Aorta (tissue), 5 donors: ENCODE measurements around the gene IGLL5. TPM values are rescaled to one million over a fixed set of nuclear protein-coding genes. Genes with fewer than 3 reads are reported as not detected.

ENCODE experiments used
- ATAC-seq: fragments of 200-7000 bp; cut with Tn5 transposase; one replicate; pipeline ENCODE4 v1.9.1; 2022; ENCODE audit warnings: moderate library complexity; ENCODE audit not compliant: low FRiP score
- DNase-seq, 2 donors: peaks; one replicate each; pipeline ENCODE4 v3.0.0-alpha.2; 2020
- H3K27ac ChIP-seq, 2 donors: one replicate each; pipeline ENCODE4 v1.5.1; 2013; ENCODE audit warnings: low read length in 2 of 2, mild to moderate bottlenecking in 2 of 2, moderate library complexity in 2 of 2, control low read depth in 1 of 2, inconsistent platforms in 1 of 2, low read depth in 1 of 2
- H3K27me3 ChIP-seq, 2 donors: one replicate each; pipeline ENCODE4 v1.6.1; 2013; ENCODE audit warnings: control low read depth in 1 of 2, low read length in 1 of 2, mild to moderate bottlenecking in 1 of 2, moderate library complexity in 1 of 2; ENCODE audit not compliant: insufficient read depth in 2 of 2, control insufficient read depth in 1 of 2
- H3K36me3 ChIP-seq, 2 donors: one replicate each; pipeline ENCODE4 v1.6.1; 2013; ENCODE audit warnings: control low read depth in 1 of 2, low read length in 1 of 2, mild to moderate bottlenecking in 1 of 2; ENCODE audit not compliant: insufficient read depth in 2 of 2, control insufficient read depth in 1 of 2
- H3K4me1 ChIP-seq, 2 donors: one replicate each; pipeline ENCODE4 v1.6.1; 2013; ENCODE audit warnings: low read length in 2 of 2, control low read depth in 1 of 2, mild to moderate bottlenecking in 1 of 2, moderate library complexity in 1 of 2; ENCODE audit not compliant: insufficient read depth in 2 of 2, control insufficient read depth in 1 of 2
- H3K4me3 ChIP-seq, 2 donors: one replicate each; pipeline ENCODE4 v1.5.1; 2013; ENCODE audit warnings: low read length in 2 of 2, control low read depth in 1 of 2, mild to moderate bottlenecking in 1 of 2
- H3K9me3 ChIP-seq: one replicate; pipeline ENCODE4 v1.6.1; 2013; ENCODE audit warnings: mild to moderate bottlenecking, low read length; ENCODE audit not compliant: control insufficient read depth
- WGBS, 2 donors: extraction: QIAGEN DNeasy Blood & Tissue Kit; methylation state at CpG; one replicate each; pipeline ENCODE4 v1.1.7; 2013; 5-methylcytosine and 5-hydroxymethylcytosine counted together
- intact Hi-C, 2 donors: fragments of 100-400 bp; cut with DNase I; formaldehyde crosslinking; loops; one replicate each; pipeline versions ENCODE4 v1.14.2 to v1.15.0; 2022
- polyA plus RNA-seq, 2 donors: library from polyadenylated mRNA; stranded (reverse); fragments of 200-250 nt; gene quantifications; one replicate each; pipeline ENCODE4 v1.2.3, GENCODE V29; 2013
- total RNA-seq, 2 donors: library from RNA; stranded (reverse); fragmentation: NEBNext Ultra II Directional; extraction: Animal tissue kit (Norgen Biotek cat#: 25700); gene quantifications; one replicate each; pipeline ENCODE4 v1.2.1, GENCODE V29; 2021
- donor health status: healthy with polysubstance abuse.
- donor health status: Bipolar disorder and iron deficiency.
- donor health status: DM: no; HTN: no; CAD: no.
- donor health status: DM: no; HTN: no; CAD: no.
- donor health status: DM: yes; HTN: yes; CAD: no.

IGLL5 gene
- total and polyA plus RNA-seq, 4 donors = 0.51 to 6.1 (median 2.0) TPM

DNA sequence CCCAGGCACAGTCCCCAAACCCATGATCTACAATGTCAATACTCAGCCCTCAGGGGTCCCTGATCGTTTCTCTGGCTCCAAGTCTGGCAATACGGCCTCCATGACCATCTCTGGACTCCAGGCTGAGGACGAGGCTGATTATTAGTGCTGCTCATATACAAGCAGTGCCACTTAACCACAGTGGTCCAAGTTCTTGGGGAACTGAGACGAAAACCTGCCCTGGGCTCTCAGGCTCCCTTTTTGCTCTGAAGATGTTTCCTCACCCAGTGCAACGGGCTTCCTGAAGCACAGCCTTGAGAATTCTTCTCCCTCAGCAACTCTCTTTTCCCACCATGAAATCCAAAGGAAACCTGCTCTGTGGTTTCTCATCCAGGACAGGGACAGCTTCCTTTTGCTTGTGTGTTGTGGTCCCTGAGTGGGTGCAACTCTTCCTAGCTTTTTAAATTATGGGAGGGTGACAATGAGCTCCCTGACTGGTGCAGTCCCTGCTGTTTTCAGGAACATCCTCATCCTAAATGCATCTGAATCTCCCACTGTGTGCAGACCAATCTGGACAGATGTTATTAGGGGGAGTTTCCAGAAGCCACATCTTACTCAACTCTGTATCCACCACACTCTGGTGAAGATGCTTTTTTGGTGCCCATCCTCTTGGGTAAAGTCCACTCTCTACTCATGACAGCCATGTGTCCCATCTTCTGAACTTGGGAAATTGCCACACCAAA, 30.6 kb upstream of the IGLL5 start:
- H3K4me3 ChIP-seq = no peak overlapping the region
- no peaks in the 10 kb centered on the region for H3K27me3 ChIP-seq
- DNase-seq = no peak
- ATAC-seq = no peak
- H3K27ac ChIP-seq = no peak overlapping the region
- WGBS, 2 donors = 76 to 80% methylated on average over 5 of the region's 5 CpGs
- H3K36me3 ChIP-seq = no peaks in the 10 kb centered on the region
- H3K4me1 ChIP-seq = no peaks in the 10 kb centered on the region
- intact Hi-C loops = loop anchor here in 1 of 2 donors (10.0 kb wide), 1 partner anchor 268 kb away; no protein-coding TSS in a partner anchor
- H3K9me3 ChIP-seq = no peaks in the 10 kb centered on the region

GRCh38 chr22:22857607-22858558, 29.7 kb upstream of the IGLL5 start:
- DNase-seq (no peak), ATAC-seq (no peak)
- no peak overlapping the region for H3K4me3 ChIP-seq
- H3K27ac ChIP-seq = no peak overlapping the region
- H3K9me3 ChIP-seq = no peaks in the 10 kb centered on the region
- WGBS, 2 donors = 68 to 74% methylated on average over 9 of the region's 9 CpGs
- intact Hi-C loops = loop anchor here in 1 of 2 donors (10.0 kb wide), 1 partner anchor 267 kb away; no protein-coding TSS in a partner anchor
- H3K4me1 ChIP-seq = no peaks in the 10 kb centered on the region
- H3K27me3 ChIP-seq = no peaks in the 10 kb centered on the region
- no peaks in the 10 kb centered on the region for H3K36me3 ChIP-seq

DNA sequence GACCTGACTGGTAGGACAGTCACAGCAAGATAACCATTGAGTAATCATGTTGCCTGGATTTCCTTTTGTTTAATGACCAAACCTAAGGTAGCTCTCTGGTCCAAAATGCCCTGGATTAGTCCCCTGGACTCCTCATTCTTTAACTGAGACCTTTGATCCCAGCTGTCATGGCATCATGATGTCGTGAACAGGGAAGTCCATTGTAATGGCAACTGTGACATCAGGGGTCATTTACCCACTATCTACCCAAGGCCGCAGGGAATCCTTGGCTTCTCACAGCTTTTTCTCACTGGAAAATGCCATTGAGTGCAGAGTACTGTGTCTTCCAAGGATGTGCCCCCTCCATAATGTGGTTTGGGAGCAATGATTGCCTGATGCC, 29.1 kb upstream of the IGLL5 start:
- Histone ChIP-seq H3K9me3 (no peaks in the 10 kb centered on the region), H3K36me3 (no peaks in the 10 kb centered on the region), H3K27ac (no peak overlapping the region), H3K27me3 (no peaks in the 10 kb centered on the region), H3K4me3 (no peak overlapping the region), H3K4me1 (no peaks in the 10 kb centered on the region)
- ATAC-seq (no peak), DNase-seq (no peak)
- intact Hi-C loops = loop anchor here in 1 of 2 donors (10.0 kb wide), 1 partner anchor 266 kb away; no protein-coding TSS in a partner anchor
- 61 to 73% methylated on average over 2 of the region's 2 CpGs for WGBS, 2 donors

DNA sequence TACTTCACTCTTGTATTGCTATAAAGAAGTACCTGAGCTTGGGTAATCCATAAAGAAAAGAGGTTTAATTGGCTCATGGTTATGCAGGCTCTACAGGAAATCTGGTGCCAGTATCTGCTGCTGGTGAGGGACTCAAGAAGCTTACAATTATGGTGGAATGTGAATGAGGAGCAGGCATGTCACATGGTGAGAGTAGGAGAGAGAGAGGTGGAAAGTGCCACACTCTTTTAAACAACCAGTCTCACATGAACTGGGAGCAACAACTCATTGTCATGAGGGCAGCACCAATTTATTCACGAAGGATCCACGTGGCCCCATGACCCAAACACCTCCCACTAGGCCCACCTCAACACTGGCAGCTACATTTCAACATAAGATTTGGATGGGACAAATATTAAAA, 24.6 kb upstream of the IGLL5 start:
- ATAC-seq (no peak), DNase-seq (no peak)
- intact Hi-C loops = no loop called here
- H3K4me3 ChIP-seq = no peak overlapping the region
- H3K9me3 ChIP-seq = no peaks in the 10 kb centered on the region
- no peak overlapping the region for H3K27ac ChIP-seq
- H3K4me1 ChIP-seq = no peaks in the 10 kb centered on the region
- 72 to 73% methylated on average over 2 of the region's 2 CpGs for WGBS, 2 donors
- no peaks in the 10 kb centered on the region for H3K36me3 ChIP-seq
- no peaks in the 10 kb centered on the region for H3K27me3 ChIP-seq

- H3K4me3 ChIP-seq = no peak overlapping the region
- WGBS, 2 donors = 34 to 51% methylated on average over 5 of the region's 5 CpGs
- ATAC-seq = no peak
- no peaks in the 10 kb centered on the region for H3K36me3 ChIP-seq
- H3K4me1 ChIP-seq = no peaks in the 10 kb centered on the region
- no peaks in the 10 kb centered on the region for H3K27me3 ChIP-seq
- H3K27ac ChIP-seq = no peak overlapping the region
- no peaks in the 10 kb centered on the region for H3K9me3 ChIP-seq
- no peak for DNase-seq
- intact Hi-C loops = no loop called here
Observed at GRCh38 chr22:22865311-22866072, 22.1 kb upstream of the IGLL5 start.

DNA sequence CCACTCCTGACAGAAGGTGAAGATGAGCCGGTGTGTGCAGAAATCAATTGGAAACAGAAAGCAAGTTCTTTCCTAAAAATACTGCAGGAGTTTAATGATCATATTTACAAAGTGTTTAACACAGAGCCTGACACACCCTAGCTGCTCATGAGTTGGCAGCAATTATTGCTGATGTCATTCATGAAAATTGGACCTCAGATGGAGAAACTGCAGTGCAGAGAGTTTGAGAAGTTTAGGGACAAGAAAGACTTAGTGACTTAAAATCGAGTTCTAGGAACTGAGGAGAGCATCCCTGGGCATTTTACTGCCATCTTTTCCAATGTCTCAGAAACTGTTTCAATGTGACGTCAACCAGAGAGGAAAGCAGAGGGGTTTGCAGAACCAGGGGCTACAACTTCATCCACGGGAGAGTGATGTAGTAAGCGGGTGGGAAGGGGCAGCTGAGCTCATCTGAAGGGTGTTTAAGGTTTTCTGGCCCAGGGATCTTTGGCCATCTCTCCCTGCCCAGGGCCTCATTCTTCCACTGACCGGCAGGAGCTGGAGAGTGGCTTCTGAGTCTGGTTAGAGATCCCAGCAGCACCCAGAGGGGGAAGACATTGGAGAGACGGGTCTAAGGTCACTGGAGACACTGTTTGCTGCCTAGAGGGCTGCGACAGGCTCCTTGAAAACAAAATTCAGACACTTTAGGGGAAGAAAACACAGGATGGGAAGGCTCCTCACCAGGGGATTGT, 21.1 kb upstream of the IGLL5 start:
- no peaks in the 10 kb centered on the region for H3K36me3 ChIP-seq
- H3K4me1 ChIP-seq = no peaks in the 10 kb centered on the region
- 60 to 63% methylated on average over 8 of the region's 8 CpGs for WGBS, 2 donors
- no peaks in the 10 kb centered on the region for H3K27me3 ChIP-seq
- H3K27ac ChIP-seq = no peak overlapping the region
- DNase-seq (no peak), ATAC-seq (no peak)
- no peak overlapping the region for H3K4me3 ChIP-seq
- no peaks in the 10 kb centered on the region for H3K9me3 ChIP-seq
- intact Hi-C loops = no loop called here

DNA sequence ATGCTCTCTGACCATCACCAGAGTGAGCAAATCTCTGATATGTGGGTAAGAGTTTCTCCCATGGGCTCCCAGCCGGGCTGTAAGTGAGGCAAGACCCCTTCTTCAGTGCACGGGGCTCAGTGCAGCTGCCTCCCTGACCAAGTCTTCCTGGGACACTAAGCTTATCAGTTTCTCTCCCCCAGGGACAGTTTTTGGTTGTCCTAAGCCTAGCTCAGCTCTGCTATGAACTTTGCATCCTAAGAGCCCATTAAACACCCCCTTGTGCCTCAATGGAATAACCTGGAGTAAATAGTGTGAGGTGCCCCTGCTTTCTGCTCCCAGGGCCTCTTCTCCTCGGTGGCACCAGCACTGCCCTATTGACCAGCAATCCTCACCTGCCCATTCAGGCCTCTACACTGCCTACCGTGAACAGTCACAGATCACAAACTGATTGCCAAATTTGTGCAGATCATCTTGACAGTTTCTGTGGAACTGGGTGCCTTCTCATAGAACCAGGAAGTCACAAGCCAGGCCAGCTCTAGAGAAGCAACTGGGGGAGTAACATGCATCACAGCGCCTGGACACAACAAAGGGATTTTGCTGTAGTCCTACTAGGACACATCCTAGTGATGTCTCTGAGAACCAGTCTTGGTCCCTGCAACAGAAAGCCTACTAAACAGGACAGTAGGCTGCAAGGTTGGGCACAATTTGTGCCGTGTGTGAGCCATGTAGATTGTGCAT, 19.5 kb upstream of the IGLL5 start:
- H3K27ac ChIP-seq = no peak overlapping the region
- no peaks in the 10 kb centered on the region for H3K4me1 ChIP-seq
- ATAC-seq (no peak), DNase-seq (no peak)
- no peaks in the 10 kb centered on the region for H3K9me3 ChIP-seq
- no peaks in the 10 kb centered on the region for H3K36me3 ChIP-seq
- WGBS, 2 donors = 77 to 82% methylated on average over 6 of the region's 6 CpGs
- no peak overlapping the region for H3K4me3 ChIP-seq
- H3K27me3 ChIP-seq = no peaks in the 10 kb centered on the region
- intact Hi-C loops = no loop called here
